GM18867 (cell line): ENCODE results near the gene CCDC7.
"Not testable (repeated sequence)": the region's sequence is repeated elsewhere in the genome, so short reads cannot be mapped to it uniquely, and the experiment has no call there.

Experiments used
- ATAC-seq: cut with Tn5 transposase; IDR thresholded peaks from one replicate; pipeline ENCODE4 v1.9.1; 2021; ENCODE audit warnings: mild to moderate bottlenecking, moderate library complexity; ENCODE audit not compliant: unreplicated experiment

Gene CCDC7

GRCh38 chr10:32865170-32865569 lies 419.2 kb downstream of the CCDC7 start:
- ATAC-seq, result no peak

GRCh38 chr10:32877915-32878314 lies 432.0 kb downstream of the CCDC7 start:
- ATAC-seq, result no peak

GRCh38 chr10:32878646-32879045 lies 432.7 kb downstream of the CCDC7 start:
- ATAC-seq, result no peak

GRCh38 chr10:32882076-32882475 lies 436.1 kb downstream of the CCDC7 start:
- no peak for ATAC-seq

- no peak for ATAC-seq
Measured at GRCh38 chr10:32887481-32887880, 441.5 kb downstream of the CCDC7 start.

GRCh38 chr10:32888161-32888927 lies 442.4 kb downstream of the CCDC7 start:
- no peak for ATAC-seq

- ATAC-seq, result no peak
Measured at GRCh38 chr10:32889631-32890212, 443.8 kb downstream of the CCDC7 start.

- no peak for ATAC-seq
Measured at GRCh38 chr10:32890444-32890843, 444.5 kb downstream of the CCDC7 start.

GRCh38 chr10:32891261-32891660 lies 445.3 kb downstream of the CCDC7 start:
- no peak for ATAC-seq

- no peak for ATAC-seq
Measured at GRCh38 chr10:32893434-32893833, 447.5 kb downstream of the CCDC7 start.

- no peak for ATAC-seq
Measured at GRCh38 chr10:32893916-32894664, 448.1 kb downstream of the CCDC7 start.

GRCh38 chr10:32895200-32895968 lies 449.4 kb downstream of the CCDC7 start:
- ATAC-seq, result not testable (repeated sequence)

- ATAC-seq, result no peak
Measured at GRCh38 chr10:32901815-32902214, 455.9 kb downstream of the CCDC7 start.

- no peak for ATAC-seq
Measured at GRCh38 chr10:32905466-32905865, 459.5 kb downstream of the CCDC7 start.

- no peak for ATAC-seq
Measured at GRCh38 chr10:32906595-32906994, 460.7 kb downstream of the CCDC7 start.

- ATAC-seq, result no peak
Measured at GRCh38 chr10:32909456-32909855, 463.5 kb downstream of the CCDC7 start.

GRCh38 chr10:32909970-32910369 lies 464.0 kb downstream of the CCDC7 start:
- ATAC-seq, result not testable (repeated sequence)

GRCh38 chr10:32911285-32912016 lies 465.5 kb downstream of the CCDC7 start:
- ATAC-seq, result no peak

GRCh38 chr10:32917817-32918216 lies 471.9 kb downstream of the CCDC7 start:
- ATAC-seq, result not testable (repeated sequence)

- ATAC-seq, result no peak
Measured at GRCh38 chr10:32922170-32922569, 476.2 kb downstream of the CCDC7 start.
